MCF 10A (cell line): ENCODE results near the gene ZNF81. TPM values are rescaled to one million over a fixed set of nuclear protein-coding genes. Genes with fewer than 3 reads are reported as not detected.

Experiments
- BruUV-seq: library from RNA; stranded (reverse); fragments of 400-500 nt; replicated peaks from 2 replicates; lab custom pipeline; 2021; lab: Mats Ljungman, UMichigan
- CTCF ChIA-PET: fragments of 300-600 bp; sonication (Branson Sonifier 250); formaldehyde crosslinking; extraction: SDS; loops from one replicate; lab custom pipeline; 2021; ENCODE audit warnings: antibody characterized with exemption, inconsistent platforms; lab: Yijun Ruan, JAX
- POLR2A ChIA-PET: fragments of 300-600, 350-650 bp; sonication (Branson Sonifier 250); formaldehyde crosslinking; extraction: SDS; loops from one replicate; lab custom pipeline; 2020; ENCODE audit warnings: antibody characterized with exemption, inconsistent platforms; lab: Yijun Ruan, JAX
- DNase-seq: peaks from one replicate; pipeline ENCODE4 v3.0.0-alpha.2; 2018; ENCODE audit not compliant: unreplicated experiment
- H3K27ac Mint-ChIP-seq: one replicate; pipeline ENCODE4 v1.8.0; 2022; ENCODE audit warnings: mild to moderate bottlenecking, low read depth, mixed read lengths; ENCODE audit not compliant: unreplicated experiment
- H3K27me3 Mint-ChIP-seq: one replicate; pipeline ENCODE4 v1.8.0; 2022; ENCODE audit warnings: mixed read lengths; ENCODE audit not compliant: insufficient read depth, unreplicated experiment
- H3K36me3 Mint-ChIP-seq: one replicate; pipeline ENCODE4 v1.8.0; 2022; ENCODE audit warnings: mild to moderate bottlenecking, moderate library complexity, mixed read lengths; ENCODE audit not compliant: insufficient read depth, unreplicated experiment
- H3K4me1 Mint-ChIP-seq: one replicate; pipeline ENCODE4 v1.8.0; 2022; ENCODE audit warnings: mixed read lengths; ENCODE audit not compliant: insufficient read depth, unreplicated experiment
- H3K4me3 Mint-ChIP-seq: one replicate; pipeline ENCODE4 v1.8.0; 2022; ENCODE audit warnings: mild to moderate bottlenecking, moderate library complexity, mixed read lengths; ENCODE audit not compliant: unreplicated experiment
- H3K9me3 Mint-ChIP-seq: one replicate; pipeline ENCODE4 v1.8.0; 2022; ENCODE audit warnings: mixed read lengths; ENCODE audit not compliant: unreplicated experiment
- intact Hi-C: fragments of 100-400 bp; cut with micrococcal nuclease; formaldehyde crosslinking; loops from 2 replicates; pipeline ENCODE4 v1.14.1; 2022
- total RNA-seq: library from RNA; stranded (reverse); gene quantifications from 2 replicates; pipeline ENCODE4 v1.2.3, GENCODE V29; 2022
- TF ChIP-seq, protein P1 (sequence below): fragments of 200-600 bp; IDR thresholded peaks from one replicate; pipeline ENCODE4 v1.8.0; 2022; ENCODE audit warnings: antibody characterized with exemption, mild to moderate bottlenecking; ENCODE audit not compliant: unreplicated experiment

Gene ZNF81
- total RNA-seq, 1 experiment from 2014 or later: 7.5 TPM

DNA sequence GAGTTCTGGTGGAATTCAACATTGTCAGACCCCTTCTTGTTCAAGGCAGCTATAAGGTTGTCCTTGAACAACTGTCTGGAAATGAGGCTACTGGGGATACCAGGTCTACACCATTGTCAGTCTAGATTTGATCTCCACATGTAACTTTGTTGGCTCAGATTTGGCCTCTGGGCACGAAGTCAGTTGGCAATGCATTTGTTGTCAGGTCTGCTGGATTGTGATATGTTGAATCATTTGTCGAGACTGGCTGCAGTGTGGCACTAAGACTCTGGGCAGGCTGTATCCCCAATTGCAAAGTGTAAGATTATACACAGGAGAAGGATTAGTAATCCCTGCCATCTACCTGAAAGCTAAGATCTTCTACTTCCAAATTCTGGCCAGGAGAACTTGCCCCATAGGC, 26.5 kb downstream of the ZNF81 start:
- intact Hi-C loops: no loop called here
- DNase-seq: peak; percentile 9
- Mint-ChIP-seq H3K9me3 (peaks cover 6% of the 10 kb centered on the region), H3K27me3 (no peaks in the 10 kb centered on the region), H3K4me1 (peaks cover 4% of the 10 kb centered on the region), H3K4me3 (no peak overlapping the region), H3K36me3 (no peaks in the 10 kb centered on the region), H3K27ac (no peak overlapping the region)
- CTCF ChIA-PET: interaction anchor here (1.2 to 2.1 kb wide), 2 partner anchors 9 to 164 kb away, joined by 3 to 7 read pairs; no protein-coding TSS in a partner anchor
- POLR2A ChIA-PET: no interaction called here
- TF ChIP-seq, protein P1, sequence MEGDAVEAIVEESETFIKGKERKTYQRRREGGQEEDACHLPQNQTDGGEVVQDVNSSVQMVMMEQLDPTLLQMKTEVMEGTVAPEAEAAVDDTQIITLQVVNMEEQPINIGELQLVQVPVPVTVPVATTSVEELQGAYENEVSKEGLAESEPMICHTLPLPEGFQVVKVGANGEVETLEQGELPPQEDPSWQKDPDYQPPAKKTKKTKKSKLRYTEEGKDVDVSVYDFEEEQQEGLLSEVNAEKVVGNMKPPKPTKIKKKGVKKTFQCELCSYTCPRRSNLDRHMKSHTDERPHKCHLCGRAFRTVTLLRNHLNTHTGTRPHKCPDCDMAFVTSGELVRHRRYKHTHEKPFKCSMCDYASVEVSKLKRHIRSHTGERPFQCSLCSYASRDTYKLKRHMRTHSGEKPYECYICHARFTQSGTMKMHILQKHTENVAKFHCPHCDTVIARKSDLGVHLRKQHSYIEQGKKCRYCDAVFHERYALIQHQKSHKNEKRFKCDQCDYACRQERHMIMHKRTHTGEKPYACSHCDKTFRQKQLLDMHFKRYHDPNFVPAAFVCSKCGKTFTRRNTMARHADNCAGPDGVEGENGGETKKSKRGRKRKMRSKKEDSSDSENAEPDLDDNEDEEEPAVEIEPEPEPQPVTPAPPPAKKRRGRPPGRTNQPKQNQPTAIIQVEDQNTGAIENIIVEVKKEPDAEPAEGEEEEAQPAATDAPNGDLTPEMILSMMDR: no peak
- BruUV-seq: no TSS peak

DNA sequence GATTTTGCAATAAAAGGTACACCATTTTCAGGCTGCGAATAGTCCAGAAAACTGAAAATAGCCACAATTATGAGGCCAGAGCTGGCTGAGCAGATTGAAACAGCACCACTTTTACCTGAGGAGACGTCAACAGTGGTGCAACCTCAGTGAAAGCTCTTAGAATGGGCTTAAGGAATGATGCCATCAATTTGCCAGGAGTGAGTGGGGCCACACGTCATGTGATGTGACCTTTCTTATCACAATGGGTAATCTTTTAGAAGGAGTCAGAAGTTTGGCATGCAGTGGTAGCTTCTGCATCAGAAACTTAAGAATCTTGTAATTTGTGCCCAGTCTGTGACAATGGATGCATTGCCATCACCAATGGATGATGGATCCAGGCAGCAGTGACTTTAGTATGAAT, 27.6 kb downstream of the ZNF81 start:
- BruUV-seq: no TSS peak
- intact Hi-C loops: no loop called here
- Mint-ChIP-seq H3K4me1 (peaks cover 4% of the 10 kb centered on the region), H3K4me3 (no peak overlapping the region), H3K9me3 (peaks cover 3% of the 10 kb centered on the region), H3K27ac (peak overlapping the region; percentile 23), H3K36me3 (no peaks in the 10 kb centered on the region), H3K27me3 (no peaks in the 10 kb centered on the region)
- CTCF ChIA-PET: interaction anchor here (0.6 to 2.1 kb wide), 2 partner anchors 10 to 118 kb away, joined by 3 to 7 read pairs; no protein-coding TSS in a partner anchor
- POLR2A ChIA-PET: no interaction called here
- DNase-seq: no peak
- TF ChIP-seq, protein P1: no peak

DNA sequence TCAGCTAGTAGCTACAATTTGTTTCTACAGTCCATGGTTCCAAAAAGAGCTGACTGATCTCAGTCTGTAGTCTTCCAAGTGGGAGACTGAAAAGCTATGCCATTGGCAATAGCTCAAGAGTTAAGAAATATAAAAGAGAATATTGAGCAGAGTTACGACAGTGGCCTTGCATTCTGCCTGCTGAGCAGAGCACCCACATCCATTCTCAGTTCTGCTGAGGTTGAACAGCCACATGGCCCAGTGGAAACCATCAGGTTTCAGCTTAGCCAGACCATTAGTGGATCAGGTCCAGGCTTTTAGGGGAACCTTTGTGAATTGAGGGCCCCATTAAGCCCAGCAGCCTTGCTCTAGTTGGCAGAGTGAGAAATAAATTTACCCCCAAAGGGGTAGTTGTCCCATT, 28.1 kb downstream of the ZNF81 start:
- peaks cover 4% of the 10 kb centered on the region for H3K4me1 Mint-ChIP-seq
- H3K4me3 Mint-ChIP-seq: no peak overlapping the region
- TF ChIP-seq, protein P1: no peak
- peak overlapping the region; percentile 23 for H3K27ac Mint-ChIP-seq
- ChIA-PET POLR2A (no interaction called here), CTCF (interaction anchor here (0.8 to 2.1 kb wide), 2 partner anchors 10 to 32 kb away, joined by 3 to 7 read pairs; no protein-coding TSS in a partner anchor)
- DNase-seq: no peak
- no peaks in the 10 kb centered on the region for H3K27me3 Mint-ChIP-seq
- no TSS peak for BruUV-seq
- no peaks in the 10 kb centered on the region for H3K9me3 Mint-ChIP-seq
- intact Hi-C loops: no loop called here
- H3K36me3 Mint-ChIP-seq: no peaks in the 10 kb centered on the region

DNA sequence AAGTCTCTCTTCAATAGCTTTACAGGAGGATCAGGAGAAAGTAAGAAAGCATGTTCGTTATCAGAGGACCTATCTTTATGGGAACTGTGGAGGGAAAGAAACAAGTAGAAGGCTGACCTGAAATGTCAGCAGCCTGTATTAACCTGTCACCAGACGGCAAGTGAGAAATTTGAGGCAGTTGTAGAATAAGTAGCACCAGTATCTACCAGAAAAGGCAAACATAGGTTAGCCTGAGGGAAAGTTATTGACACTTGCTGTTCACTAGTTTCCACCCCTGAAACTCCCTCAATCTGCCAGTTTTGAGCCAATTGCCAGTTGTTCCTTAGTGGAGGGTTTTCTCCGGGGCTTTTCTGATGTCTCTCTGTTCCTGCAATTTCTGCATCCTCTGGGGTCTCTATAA, 36.4 kb downstream of the ZNF81 start:
- Mint-ChIP-seq H3K9me3 (peaks cover 8% of the 10 kb centered on the region), H3K36me3 (peaks cover 6% of the 10 kb centered on the region), H3K4me1 (no peaks in the 10 kb centered on the region), H3K4me3 (no peak overlapping the region), H3K27ac (no peak overlapping the region), H3K27me3 (no peaks in the 10 kb centered on the region)
- BruUV-seq: no TSS peak
- POLR2A ChIA-PET: interaction anchor here (1.3 kb wide), 1 partner anchor 16 kb away, joined by 3 read pairs; no protein-coding TSS in a partner anchor
- CTCF ChIA-PET: interaction anchor here (1.6 kb wide), 1 partner anchor 19 kb away, joined by 6 read pairs; no protein-coding TSS in a partner anchor
- TF ChIP-seq, protein P1: no peak
- intact Hi-C loops: no loop called here
- no peak for DNase-seq
